ENCODE measurements around the gene C19orf38. TPM values are rescaled to one million over a fixed set of nuclear protein-coding genes. Genes with fewer than 3 reads are reported as not detected.

C19orf38 gene
- total RNA-seq, 1 experiment from 2014 or later: not detected

- no peak for DNase-seq
- no peaks in the 10 kb centered on the region for H3K79me2 ChIP-seq (ENCODE audit: insufficient read depth, low read length)
- H3K4me1 ChIP-seq (ENCODE audit: insufficient read depth, low read length): no peaks in the 10 kb centered on the region
- H3K4me3 Mint-ChIP-seq: no peak overlapping the region; a peak in 1 of 5 replicates
- H2BK12ac ChIP-seq (ENCODE audit: insufficient read length, low read depth, low read length): no peak overlapping the region
- no peak overlapping the region for H3K27ac Mint-ChIP-seq
- no peak overlapping the region for H2BK15ac ChIP-seq (ENCODE audit: low read depth, low read length)
- H2BK5ac ChIP-seq (ENCODE audit: insufficient read length, low read length): no peak overlapping the region
- no peaks in the 10 kb centered on the region for H3K27me3 ChIP-seq (ENCODE audit: insufficient read depth, low read length)
- no peaks in the 10 kb centered on the region for H3K79me1 ChIP-seq (ENCODE audit: insufficient read depth, low read depth, low read length, poor library complexity, severe bottlenecking)
- H3K36me3 Mint-ChIP-seq (ENCODE audit: insufficient read depth in 1 of 3, low read depth in 3 of 3): no peaks in the 10 kb centered on the region
- H3K9ac ChIP-seq (ENCODE audit: extremely low read depth, insufficient read length, low read length): no peak overlapping the region
- no peak overlapping the region for H3K4ac ChIP-seq (ENCODE audit: low read depth, low read length)
- no peak overlapping the region for H2AFZ ChIP-seq (ENCODE audit: low read length)
- H4K91ac ChIP-seq (ENCODE audit: insufficient read length, low read depth, low read length): no peak overlapping the region
- H4K5ac ChIP-seq (ENCODE audit: insufficient read length, low read depth, low read length): no peak overlapping the region
- no peak overlapping the region for H2AK5ac ChIP-seq (ENCODE audit: insufficient read length, low read length)
- no peaks in the 10 kb centered on the region for H3K23me2 ChIP-seq (ENCODE audit: insufficient read length, low read depth, low read length, poor library complexity, severe bottlenecking)
- peaks cover 0 to 3% of the 10 kb centered on the region in 2 experiments; a peak in 1 of 4 replicates for H3K4me1 Mint-ChIP-seq
- no peak overlapping the region for H2BK20ac ChIP-seq (ENCODE audit: low read depth, low read length, poor library complexity, severe bottlenecking)
- peaks cover 5 to 8% of the 10 kb centered on the region in 2 experiments; a peak in 4 of 5 replicates for H3K9me3 Mint-ChIP-seq
- no peak overlapping the region for H3K27ac ChIP-seq (ENCODE audit: insufficient read length, low read depth, low read length)
- no peaks in the 10 kb centered on the region for H3K9me3 ChIP-seq (ENCODE audit: control insufficient read depth, low read depth, low read length)
- H3K23ac ChIP-seq (ENCODE audit: insufficient read length, low read depth, low read length): no peak overlapping the region
- no peak overlapping the region for H3K4me2 ChIP-seq (ENCODE audit: insufficient read depth, insufficient read length, low read length)
- no peaks in the 10 kb centered on the region for H4K20me1 ChIP-seq (ENCODE audit: control insufficient read depth, insufficient read depth, insufficient read length)
- peaks cover 27% of the 10 kb centered on the region for H3K27me3 Mint-ChIP-seq (ENCODE audit: low read depth)
- H3K18ac ChIP-seq (ENCODE audit: insufficient read length, low read depth, low read length): no peak overlapping the region
- H2BK120ac ChIP-seq (ENCODE audit: low read depth, low read length, poor library complexity, severe bottlenecking): no peak overlapping the region
- no CpG with 5 or more reads among the region's 5 CpGs for WGBS (ENCODE audit: extremely low coverage, insufficient read length, low lambda C conversion rate)
- H4K8ac ChIP-seq (replicated peaks; ENCODE audit: insufficient read length, low read depth, low read length): no peak overlapping the region
- H3T11ph ChIP-seq (ENCODE audit: low read length): no peak overlapping the region
- H3K14ac ChIP-seq (ENCODE audit: insufficient read depth, low read length): no peak overlapping the region
- no peak overlapping the region for H3K56ac ChIP-seq (ENCODE audit: insufficient read length, low read depth, low read length)
- TF ChIP-seq CTCF (conservative IDR thresholded peaks at IDR 0.05): no peak
Observed at GRCh38 chr19:10850631-10851030, 2.4 kb downstream of the C19orf38 start.
